Stimulated activated CD4-positive, alpha-beta T cell treated with anti-CD3 and anti-CD28 coated beads, Interleukin-4, amount 100 ng/mL, for 4 hours (primary cell): ENCODE measurements around the gene BCAS3.

Source experiments
- DNase-seq, 2 experiments: peaks; one replicate each; pipeline ENCODE4 v3.0.0-alpha.2; 2020

BCAS3 gene

GRCh38 chr17:61164517-61164916 is 486.9 kb downstream of the BCAS3 start:
- DNase-seq, result no peak

- DNase-seq, result no peak
Observed at GRCh38 chr17:61167075-61167474, 489.4 kb downstream of the BCAS3 start.

- DNase-seq, result no peak
Observed at GRCh38 chr17:61168506-61168905, 490.9 kb downstream of the BCAS3 start.

- DNase-seq, result no peak
Observed at GRCh38 chr17:61174310-61174709, 496.7 kb downstream of the BCAS3 start.

GRCh38 chr17:61175298-61176142 is 497.9 kb downstream of the BCAS3 start:
- DNase-seq, result no peak

GRCh38 chr17:61177351-61177750 is 499.7 kb downstream of the BCAS3 start:
- no peak for DNase-seq

GRCh38 chr17:61178284-61178683 is 500.6 kb downstream of the BCAS3 start:
- DNase-seq, result no peak

GRCh38 chr17:61179380-61179806 is 501.7 kb downstream of the BCAS3 start:
- DNase-seq, result no peak

- DNase-seq, result no peak
Observed at GRCh38 chr17:61183793-61184192, 506.1 kb downstream of the BCAS3 start.

GRCh38 chr17:61185385-61185784 is 507.7 kb downstream of the BCAS3 start:
- no peak for DNase-seq

- no peak for DNase-seq
Observed at GRCh38 chr17:61187038-61187437, 509.4 kb downstream of the BCAS3 start.

- DNase-seq, result no peak
Observed at GRCh38 chr17:61188081-61188480, 510.4 kb downstream of the BCAS3 start.

- no peak for DNase-seq
Observed at GRCh38 chr17:61189968-61190367, 512.3 kb downstream of the BCAS3 start.

- no peak for DNase-seq
Observed at GRCh38 chr17:61196302-61196704, 518.7 kb downstream of the BCAS3 start.

GRCh38 chr17:61196799-61197198 is 519.1 kb downstream of the BCAS3 start:
- no peak for DNase-seq

- no peak for DNase-seq
Observed at GRCh38 chr17:61199431-61200338, 522.0 kb downstream of the BCAS3 start.

GRCh38 chr17:61200339-61200715 is 522.7 kb downstream of the BCAS3 start:
- no peak for DNase-seq

- DNase-seq, result no peak
Observed at GRCh38 chr17:61201211-61201610, 523.6 kb downstream of the BCAS3 start.

- DNase-seq, result no peak
Observed at GRCh38 chr17:61202564-61202963, 524.9 kb downstream of the BCAS3 start.

- no peak for DNase-seq
Observed at GRCh38 chr17:61203671-61204131, 526.0 kb downstream of the BCAS3 start.

- no peak for DNase-seq
Observed at GRCh38 chr17:61204456-61204855, 526.8 kb downstream of the BCAS3 start.

- no peak for DNase-seq
Observed at GRCh38 chr17:61205401-61205800, 527.8 kb downstream of the BCAS3 start.

GRCh38 chr17:61205931-61206330 is 528.3 kb downstream of the BCAS3 start:
- DNase-seq, result no peak

- no peak for DNase-seq
Observed at GRCh38 chr17:61206922-61207321, 529.3 kb downstream of the BCAS3 start.
